ENCODE results near the gene ELOVL5.

GRCh38 chr6:53244958-53245357, 103.8 kb downstream of the ELOVL5 start:
- TF ChIP-seq CTCF (IDR thresholded peaks at IDR 0.05) = no peak
- no peak for TF ChIP-seq POLR2A (IDR thresholded peaks at IDR 0.05)

All from adrenal gland (tissue), 5 donors.